ENCODE results near the gene MNT. TPM values are rescaled to one million over a fixed set of nuclear protein-coding genes. Genes with fewer than 3 reads are reported as not detected.

Gene MNT
- total and polyA plus RNA-seq, 2 of the 8 experiments (the other 6 are each of a cell fraction or from before 2014, with no cell fraction given): 5.0 to 17.3 TPM

DNA sequence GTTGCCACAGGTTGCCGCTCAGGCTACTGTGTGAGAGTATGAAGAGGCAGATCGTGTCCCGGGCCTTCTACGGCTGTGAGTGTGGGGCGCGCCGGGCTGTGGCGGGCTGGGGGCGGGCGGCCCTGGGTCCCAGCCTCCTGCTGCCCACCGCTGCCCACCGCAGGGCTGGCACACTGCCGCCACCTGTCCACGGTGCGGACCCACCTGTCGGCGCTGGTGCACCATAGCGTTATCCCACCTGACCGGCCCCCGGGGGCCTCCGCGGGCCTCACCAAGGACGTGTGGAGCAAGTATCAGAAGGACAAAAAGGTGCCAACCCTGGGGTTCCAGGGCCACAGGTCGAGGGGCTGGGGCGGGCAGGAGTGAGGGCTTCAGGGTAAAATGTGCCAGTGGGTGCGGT lies 28.7 kb downstream of the MNT start (continued):
- TF ChIP-seq ATF3 (IDR thresholded peaks at IDR 0.05; ENCODE audit: insufficient read depth, low read depth, low read length) (no peak), KDM5A (IDR thresholded peaks at IDR 0.05; ENCODE audit: low read length) (no peak), POLR2A (IDR thresholded peaks at IDR 0.05; ENCODE audit: control extremely low read depth in 1 of 2, low read depth in 2 of 2, low read length in 2 of 2) (no peak), EGR1 (IDR thresholded peaks at IDR 0.05; ENCODE audit: borderline replicate concordance, low read depth, low read length) (no peak), FOSL1 (IDR thresholded peaks at IDR 0.05; ENCODE audit: insufficient read depth, low read depth, low read length) (no peak)
